ENCODE results near the gene TTC5.

Gene TTC5

DNA sequence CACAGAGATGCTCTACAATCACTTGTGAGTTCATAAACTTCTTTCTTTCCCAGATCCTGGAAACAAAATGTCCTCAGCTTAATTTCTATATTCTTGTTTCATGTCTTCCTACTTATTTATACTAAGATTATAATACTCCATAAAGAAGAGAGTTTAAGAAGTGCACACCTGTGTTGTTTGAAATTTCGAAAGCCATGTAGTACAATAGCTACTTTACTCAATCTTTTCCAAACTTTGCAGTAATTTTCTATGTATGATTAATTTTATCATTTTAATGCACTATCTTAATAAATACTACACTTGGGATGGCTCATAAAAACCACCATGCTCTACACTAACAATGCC, 300 bp upstream of the TTC5 start:
- H2BK15ac ChIP-seq (ENCODE audit: low read length): no peak overlapping the region
- no peak overlapping the region for H2BK5ac ChIP-seq (ENCODE audit: low read length)
- peak overlapping the region in 1 of 2 donors; percentile 83 for H3K4me3 ChIP-seq (ENCODE audit: low read length in 2 of 2)
- no peak overlapping the region for H3K9ac ChIP-seq (ENCODE audit: low read depth, low read length, poor library complexity)
- H2BK12ac ChIP-seq (ENCODE audit: low read length): no peak overlapping the region
- no peak overlapping the region for H3K14ac ChIP-seq (ENCODE audit: low read length)
- no peak overlapping the region for H3K27ac ChIP-seq (replicated peaks; ENCODE audit: low read length)
- no peak overlapping the region for H3K18ac ChIP-seq (ENCODE audit: low read length)
- H3K23ac ChIP-seq (ENCODE audit: low read depth, low read length, poor library complexity): no peak overlapping the region
- H3K36me3 ChIP-seq (replicated peaks in 1 of 2; ENCODE audit: control insufficient read depth in 2 of 2, insufficient read depth in 2 of 2, low read length in 2 of 2): peaks cover 0 to 9% of the 10 kb centered on the region in 2 donors
- H3K27me3 ChIP-seq (ENCODE audit: control insufficient read depth in 3 of 3, insufficient read depth in 3 of 3, low read depth in 1 of 3, low read length in 3 of 3): no peaks in the 10 kb centered on the region
- peak overlapping the region; percentile 92 for H2AFZ ChIP-seq (ENCODE audit: low read length)
- WGBS, 2 donors (ENCODE audit: extremely low coverage in 2 of 2, insufficient read length in 2 of 2, insufficient replicate concordance in 1 of 2): no CpG with 5 or more reads among the region's 1 CpG
- peaks cover 3% of the 10 kb centered on the region for H3K79me1 ChIP-seq (ENCODE audit: low read depth, low read length)
- no peak overlapping the region for H4K8ac ChIP-seq (ENCODE audit: low read depth, low read length)
- no peaks in the 10 kb centered on the region for H3K9me3 ChIP-seq (replicated peaks in 1 of 2; ENCODE audit: control insufficient read depth in 2 of 2, insufficient read depth in 1 of 2, low read depth in 1 of 2, low read length in 2 of 2)
- H3K4me1 ChIP-seq (ENCODE audit: control insufficient read depth in 2 of 2, insufficient read depth in 1 of 2, low read depth in 1 of 2, low read length in 2 of 2): peaks cover 0 to 4% of the 10 kb centered on the region in 2 donors
- DNase-seq (ENCODE audit: low spot score): no peak
- H2AK5ac ChIP-seq (ENCODE audit: low read depth, low read length): no peak overlapping the region
- no peak overlapping the region for H3K4ac ChIP-seq (ENCODE audit: low read length)
- no peak overlapping the region for H3K4me2 ChIP-seq (ENCODE audit: insufficient read depth, low read length, poor library complexity, severe bottlenecking)
- H2BK120ac ChIP-seq (ENCODE audit: low read depth, low read length): no peak overlapping the region
- no peak overlapping the region for H4K91ac ChIP-seq (ENCODE audit: low read depth, low read length, poor library complexity)

DNA sequence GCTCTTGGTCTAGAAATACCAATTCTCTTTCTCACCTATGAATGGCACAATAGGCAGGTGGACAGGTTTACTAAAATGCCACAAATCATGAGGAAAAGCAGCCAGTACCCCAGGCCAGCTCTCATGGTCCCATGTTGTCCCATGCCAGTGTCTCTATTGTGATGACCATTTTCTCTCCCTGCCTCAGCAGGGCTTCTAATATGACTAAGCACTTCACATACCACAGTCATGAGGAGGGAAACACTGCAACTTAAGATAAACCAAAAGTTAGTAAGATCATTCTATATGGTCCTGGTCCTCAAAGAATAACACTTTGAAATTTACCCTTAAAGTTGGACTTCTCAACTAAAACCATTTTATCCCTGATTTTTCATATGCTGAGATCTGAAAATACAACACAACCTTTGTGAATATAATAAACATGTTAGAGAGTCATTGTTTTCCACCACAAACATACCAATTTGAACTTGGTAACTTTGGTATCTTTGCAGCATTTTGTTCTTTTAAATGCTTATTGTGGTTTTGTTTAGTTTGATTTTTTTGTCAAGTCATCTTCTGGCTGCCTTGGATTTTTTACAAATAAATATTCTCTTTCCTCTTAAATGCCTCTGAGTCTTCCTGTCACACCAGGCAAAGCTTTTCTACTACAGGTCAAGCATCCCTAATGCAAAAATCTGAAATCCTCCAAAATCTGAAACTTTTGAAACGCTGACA, 3.6 kb downstream of the TTC5 start:
- no CpG with 5 or more reads among the region's 1 CpG for WGBS, 2 donors (ENCODE audit: extremely low coverage in 2 of 2, insufficient read length in 2 of 2, insufficient replicate concordance in 1 of 2)
- no peak for DNase-seq (ENCODE audit: low spot score)
- no peak overlapping the region for H2BK12ac ChIP-seq (ENCODE audit: low read length)

DNA sequence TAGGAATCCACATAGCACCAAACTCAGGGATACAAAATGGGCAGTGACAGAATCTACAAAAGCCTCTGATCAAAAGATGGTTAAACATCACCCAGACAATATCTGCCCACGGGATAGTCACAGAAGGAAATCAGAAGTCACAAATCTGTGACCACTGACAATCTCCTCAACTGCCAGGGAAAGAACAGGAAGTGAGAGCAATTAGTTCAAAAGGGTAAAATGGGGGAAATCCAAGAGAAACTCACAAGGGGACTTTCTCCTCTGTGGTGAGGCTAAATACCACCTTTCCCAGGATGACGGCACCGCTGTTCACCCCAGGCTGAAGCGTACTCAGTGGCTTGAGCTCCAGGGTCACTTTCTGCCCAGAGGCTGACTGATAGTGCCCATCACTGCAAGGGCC, 10.7 kb downstream of the TTC5 start:
- Histone ChIP-seq H4K8ac (ENCODE audit: low read depth, low read length) (no peak overlapping the region), H4K91ac (ENCODE audit: low read depth, low read length, poor library complexity) (no peak overlapping the region), H2AK5ac (ENCODE audit: low read depth, low read length) (no peak overlapping the region), H3K4ac (ENCODE audit: low read length) (no peak overlapping the region), H3K79me1 (ENCODE audit: low read depth, low read length) (no peaks in the 10 kb centered on the region), H2BK12ac (ENCODE audit: low read length) (no peak overlapping the region), H3K23ac (ENCODE audit: low read depth, low read length, poor library complexity) (no peak overlapping the region), H2AFZ (ENCODE audit: low read length) (no peak overlapping the region), H2BK15ac (ENCODE audit: low read length) (no peak overlapping the region), H3K18ac (ENCODE audit: low read length) (no peak overlapping the region), H3K27me3 (ENCODE audit: control insufficient read depth in 3 of 3, insufficient read depth in 3 of 3, low read depth in 1 of 3, low read length in 3 of 3) (no peaks in the 10 kb centered on the region), H3K27ac (replicated peaks; ENCODE audit: low read length) (no peak overlapping the region), H3K4me3 (ENCODE audit: low read length in 2 of 2) (no peak overlapping the region), H3K4me2 (ENCODE audit: insufficient read depth, low read length, poor library complexity, severe bottlenecking) (no peak overlapping the region), H3K9ac (ENCODE audit: low read depth, low read length, poor library complexity) (no peak overlapping the region), H2BK5ac (ENCODE audit: low read length) (no peak overlapping the region), H3K14ac (ENCODE audit: low read length) (no peak overlapping the region), H2BK120ac (ENCODE audit: low read depth, low read length) (no peak overlapping the region), H3K9me3 (replicated peaks in 1 of 2; ENCODE audit: control insufficient read depth in 2 of 2, insufficient read depth in 1 of 2, low read depth in 1 of 2, low read length in 2 of 2) (no peaks in the 10 kb centered on the region), H3K4me1 (ENCODE audit: control insufficient read depth in 2 of 2, insufficient read depth in 1 of 2, low read depth in 1 of 2, low read length in 2 of 2) (no peaks in the 10 kb centered on the region), H3K36me3 (replicated peaks in 1 of 2; ENCODE audit: control insufficient read depth in 2 of 2, insufficient read depth in 2 of 2, low read length in 2 of 2) (peaks cover 14 to 95% of the 10 kb centered on the region in 2 donors)
- no peak for DNase-seq (ENCODE audit: low spot score)
- no CpG with 5 or more reads among the region's 4 CpGs for WGBS, 2 donors (ENCODE audit: extremely low coverage in 2 of 2, insufficient read length in 2 of 2, insufficient replicate concordance in 1 of 2)

More for the DNA sequence above, 3.6 kb downstream of the TTC5 start:
- H3K79me1 ChIP-seq (ENCODE audit: low read depth, low read length): peaks cover 3% of the 10 kb centered on the region
- H4K8ac ChIP-seq (ENCODE audit: low read depth, low read length): no peak overlapping the region
- H3K9ac ChIP-seq (ENCODE audit: low read depth, low read length, poor library complexity): no peak overlapping the region
- H3K27me3 ChIP-seq (ENCODE audit: control insufficient read depth in 3 of 3, insufficient read depth in 3 of 3, low read depth in 1 of 3, low read length in 3 of 3): no peaks in the 10 kb centered on the region
- no peaks in the 10 kb centered on the region for H3K9me3 ChIP-seq (replicated peaks in 1 of 2; ENCODE audit: control insufficient read depth in 2 of 2, insufficient read depth in 1 of 2, low read depth in 1 of 2, low read length in 2 of 2)
- no peak overlapping the region for H3K23ac ChIP-seq (ENCODE audit: low read depth, low read length, poor library complexity)
- no peak overlapping the region for H3K14ac ChIP-seq (ENCODE audit: low read length)
- no peak overlapping the region for H2AK5ac ChIP-seq (ENCODE audit: low read depth, low read length)
- H2AFZ ChIP-seq (ENCODE audit: low read length): no peak overlapping the region
- H3K4ac ChIP-seq (ENCODE audit: low read length): no peak overlapping the region
- H3K4me3 ChIP-seq (ENCODE audit: low read length in 2 of 2): no peak overlapping the region
- H2BK5ac ChIP-seq (ENCODE audit: low read length): no peak overlapping the region
- H2BK15ac ChIP-seq (ENCODE audit: low read length): no peak overlapping the region
- H3K4me2 ChIP-seq (ENCODE audit: insufficient read depth, low read length, poor library complexity, severe bottlenecking): no peak overlapping the region
- H3K36me3 ChIP-seq (replicated peaks in 1 of 2; ENCODE audit: control insufficient read depth in 2 of 2, insufficient read depth in 2 of 2, low read length in 2 of 2): peaks cover 11 to 45% of the 10 kb centered on the region in 2 donors
- peaks cover 0 to 4% of the 10 kb centered on the region in 2 donors for H3K4me1 ChIP-seq (ENCODE audit: control insufficient read depth in 2 of 2, insufficient read depth in 1 of 2, low read depth in 1 of 2, low read length in 2 of 2)
- no peak overlapping the region for H3K18ac ChIP-seq (ENCODE audit: low read length)
- no peak overlapping the region for H2BK120ac ChIP-seq (ENCODE audit: low read depth, low read length)
- H3K27ac ChIP-seq (replicated peaks; ENCODE audit: low read length): no peak overlapping the region
- no peak overlapping the region for H4K91ac ChIP-seq (ENCODE audit: low read depth, low read length, poor library complexity)

DNA sequence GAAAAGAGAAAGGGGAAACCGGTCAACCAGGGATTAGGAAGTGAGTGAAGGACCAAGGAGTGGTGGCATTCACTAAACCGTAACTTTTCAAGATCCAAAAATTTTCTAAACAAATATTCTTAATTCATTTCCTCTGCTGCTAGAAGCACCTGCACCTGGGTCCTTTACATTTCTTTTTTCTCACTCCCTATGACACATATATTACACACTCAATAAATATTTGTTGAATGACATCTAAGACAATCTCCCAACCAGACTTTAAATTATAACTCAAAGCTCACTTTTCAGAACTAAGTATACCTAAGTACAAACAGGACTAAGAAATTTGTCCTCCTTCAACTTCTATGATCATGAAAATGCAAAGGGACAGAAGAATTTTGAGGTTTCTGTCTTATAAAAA, 11.1 kb downstream of the TTC5 start:
- no peaks in the 10 kb centered on the region for H3K27me3 ChIP-seq (ENCODE audit: control insufficient read depth in 3 of 3, insufficient read depth in 3 of 3, low read depth in 1 of 3, low read length in 3 of 3)
- no peak overlapping the region for H4K8ac ChIP-seq (ENCODE audit: low read depth, low read length)
- no peak overlapping the region for H2AFZ ChIP-seq (ENCODE audit: low read length)
- no peak overlapping the region for H2BK5ac ChIP-seq (ENCODE audit: low read length)
- peaks cover 14 to 92% of the 10 kb centered on the region in 2 donors for H3K36me3 ChIP-seq (replicated peaks in 1 of 2; ENCODE audit: control insufficient read depth in 2 of 2, insufficient read depth in 2 of 2, low read length in 2 of 2)
- H3K4ac ChIP-seq (ENCODE audit: low read length): no peak overlapping the region
- H2BK15ac ChIP-seq (ENCODE audit: low read length): no peak overlapping the region
- WGBS, 2 donors (ENCODE audit: extremely low coverage in 2 of 2, insufficient read length in 2 of 2, insufficient replicate concordance in 1 of 2): no CpG with 5 or more reads among the region's 2 CpGs
- no peak overlapping the region for H3K23ac ChIP-seq (ENCODE audit: low read depth, low read length, poor library complexity)
- peaks cover 3 to 4% of the 10 kb centered on the region in 2 donors for H3K4me1 ChIP-seq (ENCODE audit: control insufficient read depth in 2 of 2, insufficient read depth in 1 of 2, low read depth in 1 of 2, low read length in 2 of 2)
- no peak overlapping the region for H3K27ac ChIP-seq (replicated peaks; ENCODE audit: low read length)
- no peak overlapping the region for H3K18ac ChIP-seq (ENCODE audit: low read length)
- DNase-seq (ENCODE audit: low spot score): no peak
- no peak overlapping the region for H2AK5ac ChIP-seq (ENCODE audit: low read depth, low read length)
- H2BK120ac ChIP-seq (ENCODE audit: low read depth, low read length): no peak overlapping the region
- H3K4me2 ChIP-seq (ENCODE audit: insufficient read depth, low read length, poor library complexity, severe bottlenecking): no peak overlapping the region
- no peak overlapping the region for H3K9ac ChIP-seq (ENCODE audit: low read depth, low read length, poor library complexity)
- H3K79me1 ChIP-seq (ENCODE audit: low read depth, low read length): no peaks in the 10 kb centered on the region
- no peak overlapping the region for H3K14ac ChIP-seq (ENCODE audit: low read length)
- H2BK12ac ChIP-seq (ENCODE audit: low read length): no peak overlapping the region
- no peak overlapping the region for H3K4me3 ChIP-seq (ENCODE audit: low read length in 2 of 2)
- no peaks in the 10 kb centered on the region for H3K9me3 ChIP-seq (replicated peaks in 1 of 2; ENCODE audit: control insufficient read depth in 2 of 2, insufficient read depth in 1 of 2, low read depth in 1 of 2, low read length in 2 of 2)
- no peak overlapping the region for H4K91ac ChIP-seq (ENCODE audit: low read depth, low read length, poor library complexity)

Data from neuronal stem cell (in vitro differentiated cells).